ENCODE results near the gene CEP250.

DNA sequence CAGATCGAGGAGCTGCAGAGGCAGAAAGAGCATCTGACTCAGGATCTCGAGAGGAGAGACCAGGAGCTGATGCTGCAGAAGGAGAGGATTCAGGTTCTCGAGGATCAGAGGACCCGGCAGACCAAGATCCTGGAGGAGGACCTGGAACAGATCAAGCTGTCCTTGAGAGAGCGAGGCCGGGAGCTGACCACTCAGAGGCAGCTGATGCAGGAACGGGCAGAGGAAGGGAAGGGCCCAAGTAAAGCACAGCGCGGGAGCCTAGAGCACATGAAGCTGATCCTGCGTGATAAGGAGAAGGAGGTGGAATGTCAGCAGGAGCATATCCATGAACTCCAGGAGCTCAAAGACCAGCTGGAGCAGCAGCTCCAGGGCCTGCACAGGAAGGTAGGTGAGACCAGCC is 47.9 kb downstream of the CEP250 start:
- TF ChIP-seq CTCF (IDR thresholded peaks at IDR 0.05; ENCODE audit: insufficient read depth, low read length, poor library complexity, severe bottlenecking): no peak
- TF ChIP-seq EZH2phosphoT487 (conservative IDR thresholded peaks at IDR 0.05; ENCODE audit: low read length): no peak
